Measurements from ENCODE around the gene HCRTR1. TPM values are rescaled to one million over a fixed set of nuclear protein-coding genes. Genes with fewer than 3 reads are reported as not detected.
A peak's percentile ranks its signal among the peaks of the same experiment; 100 is the strongest.

The HCRTR1 gene
- total RNA-seq, 1 donor from 2014 or later = not detected

- no peak overlapping the region for H3K4me3 Mint-ChIP-seq (ENCODE audit: unreplicated experiment)
- no peaks in the 10 kb centered on the region for H3K36me3 Mint-ChIP-seq (ENCODE audit: unreplicated experiment)
- H3K9me3 Mint-ChIP-seq (ENCODE audit: unreplicated experiment) = peaks cover 20% of the 10 kb centered on the region
- H3K27ac Mint-ChIP-seq (ENCODE audit: unreplicated experiment) = peak overlapping the region; percentile 73
- H3K27me3 Mint-ChIP-seq (ENCODE audit: unreplicated experiment) = peaks cover 15% of the 10 kb centered on the region
- TF ChIP-seq CTCF (IDR thresholded peaks at IDR 0.05; ENCODE audit: partially characterized antibody, unreplicated experiment) = no peak
- no peak for DNase-seq
- H3K4me1 Mint-ChIP-seq (ENCODE audit: low read depth, unreplicated experiment) = peaks cover 57% of the 10 kb centered on the region
Observed at GRCh38 chr1:31673433-31673832, 55.9 kb downstream of the HCRTR1 start.

DNA sequence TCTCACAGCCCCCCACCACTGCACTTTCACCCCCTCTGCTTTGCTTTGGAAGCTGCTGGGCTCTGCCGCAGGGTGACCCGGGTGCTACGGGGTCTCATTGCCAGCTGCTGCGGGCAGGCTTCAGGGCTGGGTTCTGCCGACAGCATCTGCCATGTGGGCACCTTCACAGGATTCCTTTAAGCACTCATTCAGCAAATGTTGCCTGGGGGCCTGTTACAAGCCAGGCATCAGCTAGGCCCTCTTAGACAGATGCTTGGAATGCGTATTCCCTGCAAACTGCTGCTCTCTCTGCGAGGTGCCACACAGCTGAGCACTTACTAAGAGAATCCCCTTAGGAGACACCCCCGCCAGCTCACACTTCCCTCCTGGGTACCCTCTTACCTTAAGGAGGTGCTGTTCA, 57.1 kb downstream of the HCRTR1 start:
- DNase-seq = no peak
- peaks cover 11% of the 10 kb centered on the region for H3K9me3 Mint-ChIP-seq (ENCODE audit: unreplicated experiment)
- peak overlapping the region; percentile 88 for H3K27ac Mint-ChIP-seq (ENCODE audit: unreplicated experiment)
- no peak overlapping the region for H3K4me3 Mint-ChIP-seq (ENCODE audit: unreplicated experiment)
- peaks cover 11% of the 10 kb centered on the region for H3K27me3 Mint-ChIP-seq (ENCODE audit: unreplicated experiment)
- peaks cover 46% of the 10 kb centered on the region for H3K4me1 Mint-ChIP-seq (ENCODE audit: low read depth, unreplicated experiment)
- H3K36me3 Mint-ChIP-seq (ENCODE audit: unreplicated experiment) = no peaks in the 10 kb centered on the region
- TF ChIP-seq CTCF (IDR thresholded peaks at IDR 0.05; ENCODE audit: partially characterized antibody, unreplicated experiment) = no peak

DNA sequence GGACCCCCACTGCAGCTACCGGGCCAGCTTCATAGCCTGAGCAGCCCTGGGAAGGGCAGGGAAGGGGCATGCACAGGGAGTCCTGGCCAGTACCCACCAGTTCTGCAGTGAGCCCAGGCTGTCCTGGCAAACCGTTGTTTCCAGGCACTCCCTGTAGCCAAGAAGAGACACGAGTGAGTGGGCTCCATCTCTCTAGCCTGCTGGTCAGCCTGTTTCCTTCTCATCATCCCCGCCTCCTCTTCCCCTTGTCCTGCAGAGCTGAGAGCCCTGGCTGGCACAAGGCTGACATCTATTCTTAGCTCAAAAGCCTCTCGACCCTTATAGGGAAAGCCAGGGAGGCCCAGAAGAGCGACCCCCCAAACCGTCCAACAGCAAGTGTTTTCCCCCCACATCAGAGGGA, 57.7 kb downstream of the HCRTR1 start:
- TF ChIP-seq CTCF (IDR thresholded peaks at IDR 0.05; ENCODE audit: partially characterized antibody, unreplicated experiment) = no peak
- no peak for DNase-seq
- Mint-ChIP-seq H3K36me3 (ENCODE audit: unreplicated experiment) (no peaks in the 10 kb centered on the region), H3K27me3 (ENCODE audit: unreplicated experiment) (peaks cover 9% of the 10 kb centered on the region), H3K4me3 (ENCODE audit: unreplicated experiment) (peak overlapping the region; percentile 6), H3K9me3 (ENCODE audit: unreplicated experiment) (peaks cover 9% of the 10 kb centered on the region), H3K27ac (ENCODE audit: unreplicated experiment) (no peak overlapping the region), H3K4me1 (ENCODE audit: low read depth, unreplicated experiment) (peaks cover 41% of the 10 kb centered on the region)

DNA sequence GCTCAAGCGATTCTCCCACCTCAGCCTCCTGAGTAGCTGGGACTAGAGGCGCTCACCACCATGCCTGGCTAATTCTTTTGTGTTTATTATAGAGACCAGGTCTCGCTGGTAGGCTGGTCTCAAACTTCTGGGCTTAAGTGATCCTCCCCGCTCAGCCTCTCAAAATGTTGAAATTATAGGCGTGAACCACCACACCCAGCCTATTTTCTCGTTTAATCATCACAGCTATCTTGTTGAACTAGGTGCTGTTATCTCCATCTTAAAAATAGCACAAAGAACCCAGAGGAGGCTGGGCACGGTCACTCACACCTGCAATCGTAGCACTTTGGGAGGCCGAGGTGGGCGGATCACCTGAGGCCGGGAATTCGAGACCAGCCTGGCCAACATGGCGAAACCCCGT, 58.3 kb downstream of the HCRTR1 start:
- no peak for DNase-seq
- H3K27me3 Mint-ChIP-seq (ENCODE audit: unreplicated experiment) = peaks cover 7% of the 10 kb centered on the region
- H3K4me3 Mint-ChIP-seq (ENCODE audit: unreplicated experiment) = no peak overlapping the region
- H3K36me3 Mint-ChIP-seq (ENCODE audit: unreplicated experiment) = no peaks in the 10 kb centered on the region
- H3K9me3 Mint-ChIP-seq (ENCODE audit: unreplicated experiment) = peaks cover 8% of the 10 kb centered on the region
- no peak for TF ChIP-seq CTCF (IDR thresholded peaks at IDR 0.05; ENCODE audit: partially characterized antibody, unreplicated experiment)
- no peak overlapping the region for H3K27ac Mint-ChIP-seq (ENCODE audit: unreplicated experiment)
- peaks cover 35% of the 10 kb centered on the region for H3K4me1 Mint-ChIP-seq (ENCODE audit: low read depth, unreplicated experiment)

Other genes starting within 250 kb of the HCRTR1 start
- 148 TPM for gene FABP3, start 244.6 kb upstream of the HCRTR1 start, total RNA-seq (ENCODE audit: unreplicated experiment)
- gene SERINC2, start 204.5 kb upstream of the HCRTR1 start, total RNA-seq (ENCODE audit: unreplicated experiment) = 36.4 TPM
- not detected for gene TINAGL1, start 41.2 kb upstream of the HCRTR1 start, total RNA-seq (ENCODE audit: unreplicated experiment)
- 38.9 TPM for gene PEF1, start 27.2 kb downstream of the HCRTR1 start, total RNA-seq (ENCODE audit: unreplicated experiment)
- 52.2 TPM for gene COL16A1, start 86.3 kb downstream of the HCRTR1 start, total RNA-seq (ENCODE audit: unreplicated experiment)
- gene ADGRB2, start 146.7 kb downstream of the HCRTR1 start, total RNA-seq (ENCODE audit: unreplicated experiment) = 15.8 TPM
- 0.74 TPM for gene SPOCD1, start 198.3 kb downstream of the HCRTR1 start, total RNA-seq (ENCODE audit: unreplicated experiment)

Data from glutamatergic neuron (in vitro differentiated cells).